Brain microvascular endothelial cell (primary cell): ENCODE measurements around the gene ZBTB7C.

Experiments
- DNase-seq: peaks from one replicate; pipeline ENCODE4 v3.0.0-alpha.2; 2020
- H3K27ac ChIP-seq: fragments of 250-450 bp; sonication (Bioruptor Pico); 2 replicates; pipeline ENCODE4 v1.5.1; 2020; ENCODE audit warnings: mild to moderate bottlenecking, moderate library complexity
- H3K27me3 ChIP-seq: fragments of 250-450 bp; sonication (Bioruptor Pico); replicated peaks from 2 replicates; pipeline ENCODE4 v1.5.1; 2020; ENCODE audit warnings: mild to moderate bottlenecking
- H3K36me3 ChIP-seq: fragments of 250-450 bp; sonication (Bioruptor Pico); replicated peaks from 2 replicates; pipeline ENCODE4 v1.5.1; 2020; ENCODE audit warnings: mild to moderate bottlenecking
- H3K4me3 ChIP-seq: 2 replicates; pipeline ENCODE4 v1.5.1; 2011; ENCODE audit warnings: low read depth, mild to moderate bottlenecking, control low read depth, low read length, moderate library complexity
- CTCF ChIP-seq: IDR thresholded peaks from 2 replicates; pipeline ENCODE4 v1.5.1; 2011; ENCODE audit warnings: low read depth, mild to moderate bottlenecking, moderate library complexity, low read length, control low read depth, inconsistent platforms; ENCODE audit errors: missing control alignments
- in situ Hi-C: cut with HindIII; loops from 2 replicates; pipeline ENCODE4 v1.10.0; 2017; ENCODE audit warnings: low sequenced_read_pairs, low pct_ligation_motif_present

ZBTB7C gene

GRCh38 chr18:48162956-48163737 is 246.0 kb downstream of the ZBTB7C start:
- H3K27ac ChIP-seq: no peak overlapping the region
- in situ Hi-C loops: no loop called here
- no peaks in the 10 kb centered on the region for H3K27me3 ChIP-seq
- no peaks in the 10 kb centered on the region for H3K36me3 ChIP-seq
- H3K4me3 ChIP-seq: no peak overlapping the region
- DNase-seq: no peak
- no peak for TF ChIP-seq CTCF

- no peak for TF ChIP-seq CTCF
- Histone ChIP-seq H3K4me3 (peak overlapping the region; percentile 59), H3K36me3 (no peaks in the 10 kb centered on the region), H3K27ac (no peak overlapping the region), H3K27me3 (no peaks in the 10 kb centered on the region)
- DNase-seq: no peak
- in situ Hi-C loops: no loop called here
Observed at GRCh38 chr18:48161911-48162698, 247.1 kb downstream of the ZBTB7C start.

GRCh38 chr18:48161191-48161910 is 247.8 kb downstream of the ZBTB7C start:
- no peak overlapping the region for H3K27ac ChIP-seq
- no peak for TF ChIP-seq CTCF
- no peaks in the 10 kb centered on the region for H3K36me3 ChIP-seq
- peak overlapping the region; percentile 59 for H3K4me3 ChIP-seq
- no peaks in the 10 kb centered on the region for H3K27me3 ChIP-seq
- peak; percentile 37 for DNase-seq
- in situ Hi-C loops: no loop called here

- no peak overlapping the region for H3K4me3 ChIP-seq
- no peaks in the 10 kb centered on the region for H3K27me3 ChIP-seq
- no peak for DNase-seq
- TF ChIP-seq CTCF: no peak
- in situ Hi-C loops: no loop called here
- no peaks in the 10 kb centered on the region for H3K36me3 ChIP-seq
- no peak overlapping the region for H3K27ac ChIP-seq
Observed at GRCh38 chr18:48160622-48161021, 248.6 kb downstream of the ZBTB7C start.

GRCh38 chr18:48159816-48160215 is 249.4 kb downstream of the ZBTB7C start:
- no peak for DNase-seq
- Histone ChIP-seq H3K27ac (no peak overlapping the region), H3K36me3 (no peaks in the 10 kb centered on the region), H3K4me3 (no peak overlapping the region), H3K27me3 (no peaks in the 10 kb centered on the region)
- no peak for TF ChIP-seq CTCF
- in situ Hi-C loops: no loop called here
